ENCODE measurements around the gene RFESD.

- TF ChIP-seq POLR2A (IDR thresholded peaks at IDR 0.05; ENCODE audit: low read length) (no peak), GATA1 (IDR thresholded peaks at IDR 0.05; ENCODE audit: low read depth, low read length) (no peak)
Observed at GRCh38 chr5:95620870-95621838, 25.4 kb upstream of the RFESD start.

All from erythroblast (primary cell).